GM23338 (cell line): Measurements from ENCODE around the gene TMEM132A.

Experiments
- CREB1 ChIP-seq: fragments of 250-450 bp; sonication (Bioruptor Pico); IDR thresholded peaks from 2 replicates; pipeline ENCODE4 v1.5.0; 2020; ENCODE audit warnings: low read depth, mild to moderate bottlenecking, moderate library complexity
- ETS1 ChIP-seq: IDR thresholded peaks from 2 replicates; pipeline ENCODE4 v1.6.1; 2016; ENCODE audit warnings: antibody characterized with exemption
- EZH2 ChIP-seq: fragments of 200-600 bp; sonication (generic); IDR thresholded peaks from one replicate; pipeline ENCODE4 v1.8.0; 2017; ENCODE audit warnings: antibody characterized with exemption, mild to moderate bottlenecking, low read depth; ENCODE audit not compliant: unreplicated experiment
- EZH2phosphoT487 ChIP-seq: fragments of 200-600 bp; sonication (generic); IDR thresholded peaks from one replicate; pipeline ENCODE4 v1.8.1; 2018; ENCODE audit warnings: antibody characterized with exemption; ENCODE audit not compliant: unreplicated experiment
- JUNB ChIP-seq: IDR thresholded peaks from one replicate; pipeline ENCODE4 v1.6.1; 2016; ENCODE audit warnings: antibody characterized with exemption; ENCODE audit not compliant: unreplicated experiment
- NANOG ChIP-seq: IDR thresholded peaks from 2 replicates; pipeline ENCODE4 v1.6.1; 2016; ENCODE audit warnings: antibody characterized with exemption, borderline replicate concordance
- POLR2AphosphoS5 ChIP-seq: IDR thresholded peaks from 2 replicates; pipeline ENCODE4 v1.6.1; 2016; ENCODE audit warnings: antibody characterized with exemption, low read depth
- STAT1 ChIP-seq: IDR thresholded peaks from one replicate; pipeline ENCODE4 v1.6.1; 2016; ENCODE audit warnings: antibody characterized with exemption; ENCODE audit not compliant: unreplicated experiment
- TF ChIP-seq, protein P1 (sequence below), 2 experiments: fragments of 200-600 bp in 1 of 2; sonication (generic) in 1 of 2; conservative IDR thresholded peaks; 2 replicates each; pipeline versions ENCODE4 v1.5.1 to v1.6.1; 2016 to 2017; ENCODE audit warnings: antibody characterized with exemption in 2 of 2, low read depth in 2 of 2, mild to moderate bottlenecking in 2 of 2, moderate library complexity in 1 of 2
- TF ChIP-seq, protein P2 (sequence below): IDR thresholded peaks from one replicate; pipeline ENCODE4 v1.6.1; 2018; ENCODE audit warnings: antibody characterized with exemption; ENCODE audit not compliant: unreplicated experiment

DNA sequence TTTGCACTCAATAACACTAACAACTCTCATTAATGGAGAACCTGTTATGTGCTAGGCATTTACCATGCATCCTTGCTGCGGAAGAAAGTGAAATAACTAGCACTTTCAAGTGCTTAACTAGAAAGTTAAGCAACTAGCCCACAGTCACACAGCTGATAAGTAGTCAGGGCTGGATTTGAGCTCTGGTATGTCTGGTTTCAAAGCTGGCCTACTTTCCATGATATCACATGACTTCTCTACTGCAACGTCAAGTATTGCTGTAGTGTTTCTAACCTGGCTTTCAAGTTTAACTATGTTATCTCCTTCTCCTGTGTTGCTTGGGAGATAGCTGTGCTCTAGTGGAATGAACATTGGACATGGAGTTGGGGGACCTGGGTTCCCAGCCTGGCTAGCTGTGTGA lies 15.6 kb downstream of the TMEM132A start:
- TF ChIP-seq, protein P1, sequence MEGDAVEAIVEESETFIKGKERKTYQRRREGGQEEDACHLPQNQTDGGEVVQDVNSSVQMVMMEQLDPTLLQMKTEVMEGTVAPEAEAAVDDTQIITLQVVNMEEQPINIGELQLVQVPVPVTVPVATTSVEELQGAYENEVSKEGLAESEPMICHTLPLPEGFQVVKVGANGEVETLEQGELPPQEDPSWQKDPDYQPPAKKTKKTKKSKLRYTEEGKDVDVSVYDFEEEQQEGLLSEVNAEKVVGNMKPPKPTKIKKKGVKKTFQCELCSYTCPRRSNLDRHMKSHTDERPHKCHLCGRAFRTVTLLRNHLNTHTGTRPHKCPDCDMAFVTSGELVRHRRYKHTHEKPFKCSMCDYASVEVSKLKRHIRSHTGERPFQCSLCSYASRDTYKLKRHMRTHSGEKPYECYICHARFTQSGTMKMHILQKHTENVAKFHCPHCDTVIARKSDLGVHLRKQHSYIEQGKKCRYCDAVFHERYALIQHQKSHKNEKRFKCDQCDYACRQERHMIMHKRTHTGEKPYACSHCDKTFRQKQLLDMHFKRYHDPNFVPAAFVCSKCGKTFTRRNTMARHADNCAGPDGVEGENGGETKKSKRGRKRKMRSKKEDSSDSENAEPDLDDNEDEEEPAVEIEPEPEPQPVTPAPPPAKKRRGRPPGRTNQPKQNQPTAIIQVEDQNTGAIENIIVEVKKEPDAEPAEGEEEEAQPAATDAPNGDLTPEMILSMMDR (conservative IDR thresholded peaks at IDR 0.05; ENCODE audit: low read depth in 2 of 2): no peak
- TF ChIP-seq, protein P2, sequence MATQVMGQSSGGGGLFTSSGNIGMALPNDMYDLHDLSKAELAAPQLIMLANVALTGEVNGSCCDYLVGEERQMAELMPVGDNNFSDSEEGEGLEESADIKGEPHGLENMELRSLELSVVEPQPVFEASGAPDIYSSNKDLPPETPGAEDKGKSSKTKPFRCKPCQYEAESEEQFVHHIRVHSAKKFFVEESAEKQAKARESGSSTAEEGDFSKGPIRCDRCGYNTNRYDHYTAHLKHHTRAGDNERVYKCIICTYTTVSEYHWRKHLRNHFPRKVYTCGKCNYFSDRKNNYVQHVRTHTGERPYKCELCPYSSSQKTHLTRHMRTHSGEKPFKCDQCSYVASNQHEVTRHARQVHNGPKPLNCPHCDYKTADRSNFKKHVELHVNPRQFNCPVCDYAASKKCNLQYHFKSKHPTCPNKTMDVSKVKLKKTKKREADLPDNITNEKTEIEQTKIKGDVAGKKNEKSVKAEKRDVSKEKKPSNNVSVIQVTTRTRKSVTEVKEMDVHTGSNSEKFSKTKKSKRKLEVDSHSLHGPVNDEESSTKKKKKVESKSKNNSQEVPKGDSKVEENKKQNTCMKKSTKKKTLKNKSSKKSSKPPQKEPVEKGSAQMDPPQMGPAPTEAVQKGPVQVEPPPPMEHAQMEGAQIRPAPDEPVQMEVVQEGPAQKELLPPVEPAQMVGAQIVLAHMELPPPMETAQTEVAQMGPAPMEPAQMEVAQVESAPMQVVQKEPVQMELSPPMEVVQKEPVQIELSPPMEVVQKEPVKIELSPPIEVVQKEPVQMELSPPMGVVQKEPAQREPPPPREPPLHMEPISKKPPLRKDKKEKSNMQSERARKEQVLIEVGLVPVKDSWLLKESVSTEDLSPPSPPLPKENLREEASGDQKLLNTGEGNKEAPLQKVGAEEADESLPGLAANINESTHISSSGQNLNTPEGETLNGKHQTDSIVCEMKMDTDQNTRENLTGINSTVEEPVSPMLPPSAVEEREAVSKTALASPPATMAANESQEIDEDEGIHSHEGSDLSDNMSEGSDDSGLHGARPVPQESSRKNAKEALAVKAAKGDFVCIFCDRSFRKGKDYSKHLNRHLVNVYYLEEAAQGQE: no peak
- TF ChIP-seq EZH2 (no peak), EZH2phosphoT487 (no peak), POLR2AphosphoS5 (no peak), NANOG (no peak), JUNB (no peak), CREB1 (CRISPR knock-in tag) (no peak), ETS1 (no peak), STAT1 (no peak)
